Measurements from ENCODE around the gene ETV6. TPM values are rescaled to one million over a fixed set of nuclear protein-coding genes. Genes with fewer than 3 reads are reported as not detected.

ETV6 gene
- polyA plus RNA-seq, 3 donors, result 6.8 to 45.1 (median 11.7) TPM

DNA sequence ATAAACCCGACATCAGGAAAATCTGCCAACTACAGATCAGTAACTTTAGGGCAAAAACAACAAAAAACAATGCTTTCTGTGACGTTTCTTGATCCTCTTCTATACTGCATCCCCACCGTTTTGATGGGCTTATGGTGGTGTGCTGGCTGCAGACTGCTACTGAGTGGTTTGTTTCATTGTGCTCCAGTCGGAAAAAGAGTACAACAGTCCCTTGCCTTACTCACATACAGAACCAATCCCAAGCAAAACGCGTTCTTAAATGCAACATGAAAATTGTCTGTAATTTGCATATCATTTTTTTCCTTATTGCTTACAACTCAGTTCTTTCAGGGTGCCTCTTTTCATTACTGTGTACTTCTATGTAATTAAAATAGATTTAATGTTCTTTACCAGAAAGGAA is 2.3 kb downstream of the ETV6 start:
- peak overlapping the region; percentile 94 to 99 (median 98) for H3K27ac Mint-ChIP-seq
- peaks cover 29% of the 10 kb centered on the region for H4K20me1 ChIP-seq (ENCODE audit: insufficient read depth, low read length)
- H3K27me3 Mint-ChIP-seq (ENCODE audit: low read depth in 3 of 3), result peaks cover 0 to 1% (median 0%) of the 10 kb centered on the region in 3 donors
- peak overlapping the region; percentile 96 to 100 (median 96) for H3K4me3 ChIP-seq (replicated peaks in 1 of 3; ENCODE audit: low read depth in 2 of 3, low read length in 3 of 3)
- no CpG with 5 or more reads among the region's 6 CpGs for WGBS (ENCODE audit: insufficient coverage)
- peaks cover 51% of the 10 kb centered on the region for H3K4me1 Mint-ChIP-seq
- peaks cover 0 to 3% (median 0%) of the 10 kb centered on the region in 7 donors for H3K9me3 Mint-ChIP-seq
- no peaks in the 10 kb centered on the region for H3K27me3 ChIP-seq (ENCODE audit: control insufficient read depth in 2 of 2, insufficient read depth in 2 of 2, low read length in 2 of 2)
- peaks cover 57 to 64% of the 10 kb centered on the region in 2 donors for H3K4me1 ChIP-seq (ENCODE audit: control insufficient read depth in 1 of 2, insufficient read depth in 2 of 2, low read length in 2 of 2)
- intact Hi-C loops (cut with micrococcal nuclease), result loop anchor here (2.0 to 10.0 kb wide), 9 partner anchors 33 to 1066 kb away; partner anchors contain the start of gene CDKN1B (in 1 of the 2)
- peaks cover 79% of the 10 kb centered on the region for H3K79me2 ChIP-seq (ENCODE audit: insufficient read depth, low read length)
- H3K27ac ChIP-seq (ENCODE audit: low read depth in 1 of 2, low read length in 2 of 2), result peak overlapping the region; percentile 86 to 97
- H3K9me3 ChIP-seq (replicated peaks in 1 of 2; ENCODE audit: control insufficient read depth in 1 of 2, insufficient read depth in 1 of 2, low read length in 2 of 2), result no peaks in the 10 kb centered on the region
- H3K4me3 Mint-ChIP-seq, result peak overlapping the region; percentile 95 to 98
- TF ChIP-seq, protein P1, sequence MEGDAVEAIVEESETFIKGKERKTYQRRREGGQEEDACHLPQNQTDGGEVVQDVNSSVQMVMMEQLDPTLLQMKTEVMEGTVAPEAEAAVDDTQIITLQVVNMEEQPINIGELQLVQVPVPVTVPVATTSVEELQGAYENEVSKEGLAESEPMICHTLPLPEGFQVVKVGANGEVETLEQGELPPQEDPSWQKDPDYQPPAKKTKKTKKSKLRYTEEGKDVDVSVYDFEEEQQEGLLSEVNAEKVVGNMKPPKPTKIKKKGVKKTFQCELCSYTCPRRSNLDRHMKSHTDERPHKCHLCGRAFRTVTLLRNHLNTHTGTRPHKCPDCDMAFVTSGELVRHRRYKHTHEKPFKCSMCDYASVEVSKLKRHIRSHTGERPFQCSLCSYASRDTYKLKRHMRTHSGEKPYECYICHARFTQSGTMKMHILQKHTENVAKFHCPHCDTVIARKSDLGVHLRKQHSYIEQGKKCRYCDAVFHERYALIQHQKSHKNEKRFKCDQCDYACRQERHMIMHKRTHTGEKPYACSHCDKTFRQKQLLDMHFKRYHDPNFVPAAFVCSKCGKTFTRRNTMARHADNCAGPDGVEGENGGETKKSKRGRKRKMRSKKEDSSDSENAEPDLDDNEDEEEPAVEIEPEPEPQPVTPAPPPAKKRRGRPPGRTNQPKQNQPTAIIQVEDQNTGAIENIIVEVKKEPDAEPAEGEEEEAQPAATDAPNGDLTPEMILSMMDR (IDR thresholded peaks at IDR 0.05), result no peak
- H3K4me2 ChIP-seq (replicated peaks; ENCODE audit: extremely low read depth, low read length, poor library complexity, severe bottlenecking), result peak overlapping the region; percentile 86
- no peaks in the 10 kb centered on the region for H3K36me3 ChIP-seq (replicated peaks in 1 of 2; ENCODE audit: control insufficient read depth in 1 of 2, insufficient read depth in 2 of 2, low read length in 2 of 2)
- H2AFZ ChIP-seq (ENCODE audit: insufficient read depth, low read depth, low read length, poor library complexity, severe bottlenecking), result no peak overlapping the region
- peaks cover under 1 to 3% of the 10 kb centered on the region in 2 donors for H3K36me3 Mint-ChIP-seq
- H3K9ac ChIP-seq (ENCODE audit: insufficient read depth, low read length, poor library complexity, severe bottlenecking), result peak overlapping the region; percentile 86
- peak in 1 of 3 donors; percentile 27 for DNase-seq

DNA sequence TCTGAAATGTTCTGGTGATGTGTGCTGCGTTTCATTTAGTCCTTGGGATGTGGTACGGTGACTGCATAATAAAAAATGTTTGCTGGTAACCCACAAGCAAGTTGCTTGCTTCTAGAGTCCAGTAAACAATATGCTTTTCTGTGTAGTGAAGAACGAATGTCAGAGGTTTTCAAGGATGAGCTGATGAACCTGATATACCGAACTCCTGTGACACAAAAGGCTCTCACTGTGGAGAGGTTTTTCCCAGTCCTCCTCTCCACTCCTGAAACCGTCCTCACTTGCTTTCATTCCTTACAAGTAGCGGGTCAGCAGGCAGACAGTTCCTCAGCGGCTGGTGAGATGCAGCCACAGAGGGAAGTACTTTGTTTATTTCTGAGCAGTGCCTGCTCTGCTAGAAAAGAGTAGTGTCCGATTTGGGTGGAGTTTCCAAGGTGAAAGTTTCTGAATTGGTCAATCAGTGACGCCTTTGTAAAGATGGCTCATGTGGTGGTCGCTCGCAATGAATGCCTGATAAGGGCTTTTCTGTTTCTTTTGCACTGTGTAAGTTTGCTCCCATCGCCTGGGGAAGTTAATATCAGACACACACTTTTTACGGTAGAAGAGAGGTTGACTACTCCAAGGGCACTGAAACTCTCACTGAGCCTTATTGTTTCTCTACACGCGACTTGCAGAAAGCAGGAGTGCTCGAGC is 3.0 kb downstream of the ETV6 start:
- H3K36me3 Mint-ChIP-seq, result peaks cover 7 to 8% of the 10 kb centered on the region in 2 donors
- Histone ChIP-seq H3K9ac (ENCODE audit: insufficient read depth, low read length, poor library complexity, severe bottlenecking) (peak overlapping the region; percentile 86), H3K79me2 (ENCODE audit: insufficient read depth, low read length) (peaks cover 86% of the 10 kb centered on the region), H3K4me3 (replicated peaks in 1 of 3; ENCODE audit: low read depth in 2 of 3, low read length in 3 of 3) (peak overlapping the region; percentile 96 to 100 (median 96)), H3K9me3 (replicated peaks in 1 of 2; ENCODE audit: control insufficient read depth in 1 of 2, insufficient read depth in 1 of 2, low read length in 2 of 2) (no peaks in the 10 kb centered on the region), H3K27me3 (ENCODE audit: control insufficient read depth in 2 of 2, insufficient read depth in 2 of 2, low read length in 2 of 2) (no peaks in the 10 kb centered on the region), H4K20me1 (ENCODE audit: insufficient read depth, low read length) (peaks cover 36% of the 10 kb centered on the region), H3K36me3 (replicated peaks in 1 of 2; ENCODE audit: control insufficient read depth in 1 of 2, insufficient read depth in 2 of 2, low read length in 2 of 2) (no peaks in the 10 kb centered on the region), H3K4me2 (replicated peaks; ENCODE audit: extremely low read depth, low read length, poor library complexity, severe bottlenecking) (peak overlapping the region; percentile 86), H3K4me1 (ENCODE audit: control insufficient read depth in 1 of 2, insufficient read depth in 2 of 2, low read length in 2 of 2) (peaks cover 64 to 71% of the 10 kb centered on the region in 2 donors), H3K27ac (ENCODE audit: low read depth in 1 of 2, low read length in 2 of 2) (peak overlapping the region; percentile 86 to 97), H2AFZ (ENCODE audit: insufficient read depth, low read depth, low read length, poor library complexity, severe bottlenecking) (no peak overlapping the region)
- peaks cover 0 to 1% (median 0%) of the 10 kb centered on the region in 3 donors for H3K27me3 Mint-ChIP-seq (ENCODE audit: low read depth in 3 of 3)
- TF ChIP-seq, protein P1 (IDR thresholded peaks at IDR 0.05), result no peak
- peak in 2 of 3 donors; percentile 80 to 88 for DNase-seq
- intact Hi-C loops (cut with micrococcal nuclease), result loop anchor here (2.0 to 10.0 kb wide), 9 partner anchors 32 to 1065 kb away; partner anchors contain the start of gene CDKN1B (in 1 of the 2)
- peaks cover 0 to 3% (median 0%) of the 10 kb centered on the region in 7 donors for H3K9me3 Mint-ChIP-seq
- peak overlapping the region; percentile 94 to 99 (median 98) for H3K27ac Mint-ChIP-seq
- 0% methylated on average over 10 of the region's 16 CpGs for WGBS (ENCODE audit: insufficient coverage)
- H3K4me1 Mint-ChIP-seq, result peaks cover 58% of the 10 kb centered on the region
- peak overlapping the region; percentile 95 to 98 for H3K4me3 Mint-ChIP-seq

Measured in CD14-positive monocyte (primary cell).